OCI-LY7 (cell line): ENCODE data around the gene PFN2.

Source experiments
- CTCF ChIP-seq: fragments of 200-600 bp; sonication (generic); conservative IDR thresholded peaks from 2 replicates; pipeline ENCODE4 v1.5.1; 2014; ENCODE audit warnings: mild to moderate bottlenecking, antibody characterized with exemption, low read length, moderate library complexity, mixed read lengths
- EZH2phosphoT487 ChIP-seq: fragments of 200-600 bp; sonication (generic); IDR thresholded peaks from 2 replicates; pipeline ENCODE4 v1.6.1; 2018; ENCODE audit warnings: low read depth, borderline replicate concordance, mild to moderate bottlenecking, mixed run types, antibody characterized with exemption, low read length, moderate library complexity, mixed read lengths

- no peak for TF ChIP-seq CTCF
- no peak for TF ChIP-seq EZH2phosphoT487
These were observed 50.6 kb downstream of the PFN2 start for GRCh38 chr3:149920119-149920518.
